PC-9 (cell line): ENCODE data around the gene EEF2K.

ENCODE experiments used
- EZH2 ChIP-seq: fragments of 200-600 bp; sonication (generic); IDR thresholded peaks from 2 replicates; pipeline ENCODE4 v1.8.0; 2017; ENCODE audit warnings: antibody characterized with exemption, low read depth
- TF ChIP-seq, protein P1 (sequence below): fragments of 200-600 bp; sonication (generic); conservative IDR thresholded peaks from 2 replicates; pipeline ENCODE4 v1.6.1; 2017; ENCODE audit warnings: mixed run types, antibody characterized with exemption, mild to moderate bottlenecking, moderate library complexity

DNA sequence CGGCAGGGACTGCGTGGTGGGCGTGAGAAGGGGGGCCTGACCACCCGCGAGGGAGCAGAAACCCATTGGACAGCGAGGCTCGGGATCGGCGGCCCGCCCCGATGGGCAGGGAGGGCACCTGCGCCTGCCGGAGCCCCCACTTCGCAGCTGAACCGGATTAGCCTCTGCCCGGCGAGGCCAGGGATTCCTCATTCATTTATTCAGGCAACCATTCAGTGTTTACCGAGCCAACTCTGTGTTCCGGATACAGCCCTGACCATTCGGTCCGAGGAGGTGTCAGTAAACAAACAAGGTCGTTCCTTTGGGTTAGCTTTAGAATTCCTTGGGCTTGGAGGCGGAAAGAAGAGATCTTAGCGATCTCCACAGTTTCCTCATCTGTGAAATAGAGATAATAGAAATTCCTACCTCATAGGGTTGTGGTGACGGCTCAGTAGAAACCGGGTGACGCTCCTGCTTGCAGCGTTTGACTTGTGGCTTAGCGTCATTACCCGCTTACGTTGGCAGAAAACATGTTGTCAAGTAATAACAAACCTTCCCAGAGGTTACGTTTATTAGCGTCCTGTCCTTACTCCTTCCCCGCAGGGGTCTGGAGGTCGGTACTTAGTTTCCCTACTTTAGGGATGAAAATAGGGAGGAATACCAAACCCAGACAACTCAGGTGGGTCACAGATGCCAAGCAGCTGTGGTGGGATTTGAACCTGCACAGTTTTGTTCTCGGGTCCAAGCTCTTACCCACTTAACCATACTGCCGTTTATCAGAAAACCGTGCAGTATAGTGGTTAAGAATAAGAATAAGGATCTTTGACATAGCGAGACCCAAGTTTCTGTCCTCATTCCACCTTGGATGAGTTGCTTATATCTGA, 92.0 kb downstream of the EEF2K start:
- no peak for TF ChIP-seq EZH2
- TF ChIP-seq, protein P1, sequence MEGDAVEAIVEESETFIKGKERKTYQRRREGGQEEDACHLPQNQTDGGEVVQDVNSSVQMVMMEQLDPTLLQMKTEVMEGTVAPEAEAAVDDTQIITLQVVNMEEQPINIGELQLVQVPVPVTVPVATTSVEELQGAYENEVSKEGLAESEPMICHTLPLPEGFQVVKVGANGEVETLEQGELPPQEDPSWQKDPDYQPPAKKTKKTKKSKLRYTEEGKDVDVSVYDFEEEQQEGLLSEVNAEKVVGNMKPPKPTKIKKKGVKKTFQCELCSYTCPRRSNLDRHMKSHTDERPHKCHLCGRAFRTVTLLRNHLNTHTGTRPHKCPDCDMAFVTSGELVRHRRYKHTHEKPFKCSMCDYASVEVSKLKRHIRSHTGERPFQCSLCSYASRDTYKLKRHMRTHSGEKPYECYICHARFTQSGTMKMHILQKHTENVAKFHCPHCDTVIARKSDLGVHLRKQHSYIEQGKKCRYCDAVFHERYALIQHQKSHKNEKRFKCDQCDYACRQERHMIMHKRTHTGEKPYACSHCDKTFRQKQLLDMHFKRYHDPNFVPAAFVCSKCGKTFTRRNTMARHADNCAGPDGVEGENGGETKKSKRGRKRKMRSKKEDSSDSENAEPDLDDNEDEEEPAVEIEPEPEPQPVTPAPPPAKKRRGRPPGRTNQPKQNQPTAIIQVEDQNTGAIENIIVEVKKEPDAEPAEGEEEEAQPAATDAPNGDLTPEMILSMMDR = no peak
